K562 (cell line): Measurements from ENCODE around the gene IPO11. TPM values are rescaled to one million over a fixed set of nuclear protein-coding genes. Genes with fewer than 3 reads are reported as not detected.
A peak's percentile ranks its signal among the peaks of the same experiment; 100 is the strongest.

Experiments
- ARID1B ChIP-seq: fragments of 450-650 bp; IDR thresholded peaks from 2 replicates; pipeline ENCODE4 v1.6.1; 2016; ENCODE audit warnings: antibody characterized with exemption, mild to moderate bottlenecking, inconsistent platforms
- ATF7 ChIP-seq: fragments of 450-650 bp; IDR thresholded peaks from 2 replicates; pipeline ENCODE4 v1.7.1; 2014; ENCODE audit warnings: mild to moderate bottlenecking, moderate library complexity
- BHLHE40 ChIP-seq: IDR thresholded peaks from 2 replicates; pipeline ENCODE4 v1.6.1; 2011; ENCODE audit warnings: low read length, improper control_type of control experiment
- EP400 ChIP-seq: fragments of 450-650 bp; IDR thresholded peaks from 2 replicates; pipeline ENCODE4 v1.6.1; 2017; ENCODE audit warnings: antibody characterized with exemption, mild to moderate bottlenecking, moderate library complexity
- JUN ChIP-seq, 2 experiments: sonication (generic) in 1 of 2; formaldehyde crosslinking in 1 of 2; IDR thresholded peaks; 2 replicates each; pipeline versions ENCODE4 v1.6.1 to v1.8.0; 2012 to 2022; ENCODE audit warnings: borderline replicate concordance in 2 of 2, mild to moderate bottlenecking in 2 of 2, improper control_type of control experiment in 1 of 2, low read depth in 1 of 2, low read length in 1 of 2, missing genetic modification reagents in 1 of 2
- JUND ChIP-seq, 2 experiments: IDR thresholded peaks; 2 replicates in 1 of 2; 3 replicates in 1 of 2; pipeline ENCODE4 v1.6.1; 2011; ENCODE audit warnings: borderline replicate concordance in 2 of 2, low read depth in 2 of 2, low read length in 2 of 2, improper control_type of control experiment in 1 of 2, missing biosample characterization in 1 of 2, missing genetic modification characterization in 1 of 2, missing genetic modification reagents in 1 of 2
- KLF13 ChIP-seq: fragments of 450-650 bp; IDR thresholded peaks from 2 replicates; pipeline ENCODE4 v1.6.1; 2016; ENCODE audit warnings: missing genetic modification characterization, low read depth, mild to moderate bottlenecking, missing compliant biosample characterization, moderate library complexity, borderline replicate concordance
- MXI1 ChIP-seq: IDR thresholded peaks from 2 replicates; pipeline ENCODE4 v1.6.1; 2011; ENCODE audit warnings: low read depth, mild to moderate bottlenecking, improper control_type of control experiment, low read length
- NCOR1 ChIP-seq: fragments of 450-650 bp; IDR thresholded peaks from 2 replicates; pipeline ENCODE4 v1.6.1; 2016; ENCODE audit warnings: mild to moderate bottlenecking, moderate library complexity
- PHF21A ChIP-seq: fragments of 450-650 bp; IDR thresholded peaks from 2 replicates; pipeline ENCODE4 v1.6.1; 2017; ENCODE audit warnings: low read depth, borderline replicate concordance
- POLR2H ChIP-seq: IDR thresholded peaks from 2 replicates; pipeline ENCODE4 v1.6.1; 2016; ENCODE audit warnings: missing genetic modification characterization, low read depth, mild to moderate bottlenecking, control low read depth, missing compliant biosample characterization, moderate library complexity
- SMARCE1 ChIP-seq: fragments of 450-650 bp; IDR thresholded peaks from 2 replicates; pipeline ENCODE4 v1.7.1; 2016; ENCODE audit warnings: mild to moderate bottlenecking
- SRF ChIP-seq, 2 experiments: fragments of 250-450, 450-650 bp in 1 of 2; sonication (Bioruptor Pico) in 1 of 2; sonication (generic) in 1 of 2; formaldehyde crosslinking; IDR thresholded peaks; 2 replicates each; pipeline versions ENCODE4 v1.5.0 to v1.5.1; 2020 to 2022; ENCODE audit warnings: mild to moderate bottlenecking in 1 of 2, missing genetic modification reagents in 1 of 2
- SRSF1 ChIP-seq: fragments of 200-400 bp; formaldehyde crosslinking; IDR thresholded peaks from 2 replicates; pipeline ENCODE4 v1.6.1; 2017; ENCODE audit warnings: mild to moderate bottlenecking, low read depth, low read length, moderate library complexity
- ZNF121 ChIP-seq: sonication (generic); formaldehyde crosslinking; conservative IDR thresholded peaks from 2 replicates; pipeline ENCODE4 v1.8.0; 2022; ENCODE audit warnings: missing genetic modification reagents
- ZNF384 ChIP-seq: IDR thresholded peaks from 2 replicates; pipeline ENCODE4 v1.6.1; 2012; ENCODE audit warnings: low read depth, low read length, improper control_type of control experiment
- ZNF778 ChIP-seq: fragments of 450-650 bp; formaldehyde crosslinking; IDR thresholded peaks from 2 replicates; pipeline ENCODE4 v1.4.0; 2020; ENCODE audit warnings: mild to moderate bottlenecking, moderate library complexity
- polyA plus RNA-seq, 8 experiments: library from polyadenylated mRNA; depleted of rRNA in 4 of 8; stranded (reverse) in 5 of 8; unstranded in 3 of 8; fragments of >200 nt; fragmentation: Nextera tagmentation in 2 of 8; fragmentation: Illumina TruSeq in 1 of 8; extraction: Ambion mirVana in 2 of 8; extraction: Trizol in 1 of 8; gene quantifications; 2 replicates each; pipeline versions ENCODE4 v1.2.1 to v1.2.3, GENCODE V29; 2011 to 2014; ENCODE audit warnings: inconsistent platforms in 1 of 8, missing spikeins in 1 of 8
- total RNA-seq, 7 experiments: library from RNA; depleted of rRNA in 6 of 7; stranded (reverse); fragments of >200 nt in 6 of 7; fragmentation: Illumina TruSeq in 2 of 7; extraction: Trizol in 2 of 7; gene quantifications; 2 replicates each; pipeline versions ENCODE4 v1.2.1 to v1.2.3, GENCODE V29; 2011 to 2021; ENCODE audit warnings: low replicate concordance in 1 of 7
- TF ChIP-seq, protein P1 (sequence below): fragments of 450-650 bp; IDR thresholded peaks from 2 replicates; pipeline ENCODE4 v1.6.1; 2017; ENCODE audit warnings: mild to moderate bottlenecking, moderate library complexity

Gene IPO11
- total and polyA plus RNA-seq, 9 of the 15 experiments (the other 6 are each of a cell fraction or from before 2014, with no cell fraction given) = 38.7 to 96.0 (median 70.9) TPM

DNA sequence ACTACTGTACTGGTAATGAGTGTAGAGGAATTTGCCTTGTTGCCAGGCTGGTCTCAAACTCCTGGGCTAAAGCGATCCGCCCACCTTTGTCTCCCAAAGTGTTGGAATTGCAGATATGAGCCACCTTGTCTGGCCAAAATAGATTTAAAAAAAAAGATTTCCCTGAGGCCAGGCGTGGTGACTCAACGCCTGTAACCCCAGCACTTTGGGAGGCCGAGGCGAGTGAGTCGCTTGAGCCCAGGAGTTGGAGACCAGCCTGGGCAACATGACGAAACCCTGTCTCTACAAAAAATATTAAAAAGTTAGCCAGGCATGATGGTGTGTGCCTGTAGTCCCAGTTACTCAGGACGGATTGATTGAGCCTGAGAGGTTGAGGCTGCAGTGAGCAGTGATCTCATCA is 62.5 kb downstream of the IPO11 start (continued):
- TF ChIP-seq JUND (IDR thresholded peaks at IDR 0.05; ENCODE audit: borderline replicate concordance, low read depth, low read length) (peak; percentile 53; the same call in 1 of the 2 replicates), JUND (tag; IDR thresholded peaks at IDR 0.05; ENCODE audit: borderline replicate concordance, low read depth, low read length) (no peak), ZNF384 (peak; percentile 48; the same call in 1 of the 2 replicates), ATF7 (no peak), BHLHE40 (no peak), SRF (CRISPR knock-in tag; IDR thresholded peaks at IDR 0.05) (no peak), NCOR1 (peak; percentile 37; the same call in 1 of the 2 replicates), PHF21A (no peak), SMARCE1 (0 out of 2 replicates have a peak, but pooled peaks have one; percentile 48), ZNF121 (CRISPR knock-in tag) (no peak), SRSF1 (no peak), EP400 (no peak), KLF13 (tag) (no peak), ARID1B (peak; percentile 58), JUN (IDR thresholded peaks at IDR 0.05; ENCODE audit: borderline replicate concordance, low read depth, low read length) (peak; percentile 54; the same call in 1 of the 2 replicates), JUN (CRISPR knock-in tag; IDR thresholded peaks at IDR 0.05; ENCODE audit: borderline replicate concordance) (no peak), POLR2H (no peak), ZNF778 (CRISPR knock-in tag) (no peak), MXI1 (no peak)
- TF ChIP-seq, protein P1, sequence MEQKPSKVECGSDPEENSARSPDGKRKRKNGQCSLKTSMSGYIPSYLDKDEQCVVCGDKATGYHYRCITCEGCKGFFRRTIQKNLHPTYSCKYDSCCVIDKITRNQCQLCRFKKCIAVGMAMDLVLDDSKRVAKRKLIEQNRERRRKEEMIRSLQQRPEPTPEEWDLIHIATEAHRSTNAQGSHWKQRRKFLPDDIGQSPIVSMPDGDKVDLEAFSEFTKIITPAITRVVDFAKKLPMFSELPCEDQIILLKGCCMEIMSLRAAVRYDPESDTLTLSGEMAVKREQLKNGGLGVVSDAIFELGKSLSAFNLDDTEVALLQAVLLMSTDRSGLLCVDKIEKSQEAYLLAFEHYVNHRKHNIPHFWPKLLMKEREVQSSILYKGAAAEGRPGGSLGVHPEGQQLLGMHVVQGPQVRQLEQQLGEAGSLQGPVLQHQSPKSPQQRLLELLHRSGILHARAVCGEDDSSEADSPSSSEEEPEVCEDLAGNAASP = no peak
